ENCODE results near the gene MUC16. TPM values are rescaled to one million over a fixed set of nuclear protein-coding genes. Genes with fewer than 3 reads are reported as not detected.

Gene MUC16
- total and polyA plus RNA-seq, 2 of the 4 experiments (the other 2 are of a cell fraction), result not detected

GRCh38 chr19:9043524-9043923 is 33.3 kb upstream of the MUC16 start:
- H3K9ac ChIP-seq (ENCODE audit: low read depth, low read length), result no peak overlapping the region
- no peaks in the 10 kb centered on the region for H4K20me1 ChIP-seq (ENCODE audit: insufficient read depth, low read length)
- H3K4ac ChIP-seq (ENCODE audit: low read depth, low read length), result no peak overlapping the region
- H3K4me3 ChIP-seq (ENCODE audit: insufficient read depth, low read depth, low read length), result no peak overlapping the region
- no peak overlapping the region for H3K18ac ChIP-seq (ENCODE audit: low read depth, low read length)
- peaks cover 21% of the 10 kb centered on the region for H3K9me3 ChIP-seq (ENCODE audit: control insufficient read depth, insufficient read depth, low read length)
- H2AFZ ChIP-seq (replicated peaks; ENCODE audit: low read length, poor library complexity), result no peak overlapping the region
- H3K36me3 ChIP-seq (ENCODE audit: control insufficient read depth, insufficient read depth, low read length), result no peaks in the 10 kb centered on the region
- no peaks in the 10 kb centered on the region for H3K79me1 ChIP-seq (ENCODE audit: low read depth in 1 of 2, low read length in 2 of 2)
- H4K5ac ChIP-seq (ENCODE audit: low read depth, low read length), result no peak overlapping the region
- no peaks in the 10 kb centered on the region for H3K9me1 ChIP-seq (ENCODE audit: insufficient read depth, low read length)
- ATAC-seq (ENCODE audit: low read depth), result no peak
- in situ Hi-C loops (cut with MboI; ENCODE audit: low sequenced_read_pairs), result no loop called here
- H3K4me1 ChIP-seq (ENCODE audit: control insufficient read depth, insufficient read depth, low read length), result no peaks in the 10 kb centered on the region
- no peak overlapping the region for H3K14ac ChIP-seq (replicated peaks; ENCODE audit: low read depth, low read length)
- H2BK120ac ChIP-seq (ENCODE audit: low read depth, low read length), result no peak overlapping the region
- CTCF ChIA-PET, result no interaction called here
- intact Hi-C loops (cut with micrococcal nuclease), result no loop called here
- no CpG with 5 or more reads among the region's 5 CpGs for WGBS, 2 experiments (ENCODE audit: extremely low coverage in 2 of 2, insufficient read length in 1 of 2)
- no peak for TF ChIP-seq SMC3 (IDR thresholded peaks at IDR 0.05; ENCODE audit: low read depth, low read length)
- no peak for TF ChIP-seq FOS (IDR thresholded peaks at IDR 0.05; ENCODE audit: low read depth, low read length)
- no peak for TF ChIP-seq RCOR1 (IDR thresholded peaks at IDR 0.05; ENCODE audit: insufficient replicate concordance, low read length)
- TF ChIP-seq ELK1 (IDR thresholded peaks at IDR 0.05; ENCODE audit: borderline replicate concordance, low read depth, low read length), result no peak
- TF ChIP-seq MAFK (IDR thresholded peaks at IDR 0.05; ENCODE audit: low read depth, low read length), result no peak
- TF ChIP-seq RFX5 (IDR thresholded peaks at IDR 0.05; ENCODE audit: low read depth, low read length), result no peak
- TF ChIP-seq POLR2A (IDR thresholded peaks at IDR 0.05; ENCODE audit: low read depth, low read length), result no peak
- TF ChIP-seq CHD1 (IDR thresholded peaks at IDR 0.05; ENCODE audit: low read depth, low read length), result no peak
- TF ChIP-seq USF2 (IDR thresholded peaks at IDR 0.05; ENCODE audit: low read depth, low read length), result no peak
- no peak for TF ChIP-seq NFE2L2 (IDR thresholded peaks at IDR 0.05; ENCODE audit: low read depth, low read length)
- dilution Hi-C loops (cut with HindIII; ENCODE audit: low sequenced_read_pairs, unreplicated experiment), result no loop called here
- POLR2A ChIA-PET (ENCODE audit: unreplicated experiment), result no interaction called here
- no peak overlapping the region for H2AK9ac ChIP-seq (replicated peaks; ENCODE audit: low read depth, low read length, poor library complexity)
- DNase-seq, result no peak
- no peaks in the 10 kb centered on the region for H3K27me3 ChIP-seq (ENCODE audit: control insufficient read depth, insufficient read depth, low read length)
- no peak overlapping the region for H3K56ac ChIP-seq (ENCODE audit: extremely low read depth, insufficient read depth, low read length)
- H3K27ac ChIP-seq (ENCODE audit: insufficient read depth, low read length), result no peak overlapping the region
- H4K91ac ChIP-seq (ENCODE audit: insufficient read depth, low read depth, low read length), result no peak overlapping the region
- H2AK5ac ChIP-seq (ENCODE audit: low read depth, low read length), result no peak overlapping the region
- H4K8ac ChIP-seq (ENCODE audit: low read depth in 2 of 2, low read length in 2 of 2), result no peak overlapping the region
- H3K23ac ChIP-seq (ENCODE audit: low read depth, low read length), result no peak overlapping the region
- no TSS peak for BruUV-seq (replicated peaks)
- H2BK15ac ChIP-seq (ENCODE audit: low read depth, low read length), result no peak overlapping the region
- H3K4me2 ChIP-seq (ENCODE audit: low read depth, low read length), result no peak overlapping the region
- H2BK5ac ChIP-seq (ENCODE audit: low read depth, low read length, poor library complexity, severe bottlenecking), result no peak overlapping the region
- no peak overlapping the region for H2BK20ac ChIP-seq (ENCODE audit: low read depth, low read length)
